HG03378 (cell line): ENCODE data around the gene TFB2M.

ENCODE experiments used
- ATAC-seq: cut with Tn5 transposase; IDR thresholded peaks from one replicate; pipeline ENCODE4 v1.9.1; 2021; ENCODE audit warnings: mild to moderate bottlenecking, moderate library complexity; ENCODE audit not compliant: unreplicated experiment

Gene TFB2M

DNA sequence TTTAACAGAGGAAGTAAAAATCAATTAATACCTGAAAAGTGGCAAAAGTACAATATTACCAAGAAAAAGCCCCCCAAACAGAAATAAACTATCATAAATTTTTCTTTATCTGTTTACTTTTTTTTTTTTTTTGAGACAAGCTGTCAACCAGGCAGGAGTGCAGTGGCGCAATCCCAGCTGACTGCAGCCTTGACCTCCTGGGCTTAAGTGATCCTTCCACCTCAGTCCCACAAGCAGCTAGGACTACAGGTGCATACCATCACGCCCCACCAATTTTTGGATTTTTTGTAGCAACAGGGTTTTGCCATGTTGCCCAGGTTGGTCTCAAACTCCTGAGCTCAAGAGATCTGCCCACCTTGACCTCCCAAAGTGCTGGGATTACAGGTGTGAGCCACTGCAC, 8.0 kb downstream of the TFB2M start:
- ATAC-seq = no peak

DNA sequence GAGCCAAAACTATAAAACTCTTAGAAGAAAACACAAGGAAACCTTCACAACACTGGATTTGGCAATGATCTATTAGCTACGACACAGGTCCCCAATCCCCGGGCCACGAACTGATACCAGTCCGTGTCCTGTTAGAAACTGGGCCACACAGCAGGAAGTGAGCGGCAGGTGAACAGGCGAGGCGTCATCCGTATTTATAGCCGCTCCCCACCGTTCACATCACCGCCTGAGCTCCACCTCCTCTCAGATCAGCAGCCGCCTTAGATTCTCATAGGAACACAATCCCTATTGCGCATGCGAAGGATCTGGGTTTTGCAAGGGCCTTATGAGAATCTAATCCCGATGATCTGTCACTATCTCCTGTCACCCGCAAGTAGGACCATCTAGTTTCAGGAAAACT, 11.9 kb downstream of the TFB2M start:
- ATAC-seq = no peak

DNA sequence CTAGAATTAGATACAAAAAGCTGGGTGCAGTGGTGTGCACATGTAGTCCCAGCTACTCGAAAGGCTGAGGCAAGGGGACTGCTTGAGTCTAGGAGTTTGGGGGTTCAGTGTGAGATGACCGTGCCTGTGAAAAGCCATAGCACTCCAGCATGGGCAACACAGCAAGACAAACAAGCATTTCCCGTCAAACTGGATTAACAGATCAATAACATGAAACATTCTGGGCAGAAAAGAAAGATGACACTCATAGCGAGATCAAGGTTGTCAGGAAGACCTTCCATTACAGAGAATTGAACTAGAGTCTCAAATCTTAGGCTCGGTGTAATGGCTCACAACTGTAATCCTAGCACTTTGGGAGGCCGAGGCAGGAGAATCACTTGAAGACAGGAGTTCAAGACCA, 14.0 kb downstream of the TFB2M start:
- no peak for ATAC-seq

DNA sequence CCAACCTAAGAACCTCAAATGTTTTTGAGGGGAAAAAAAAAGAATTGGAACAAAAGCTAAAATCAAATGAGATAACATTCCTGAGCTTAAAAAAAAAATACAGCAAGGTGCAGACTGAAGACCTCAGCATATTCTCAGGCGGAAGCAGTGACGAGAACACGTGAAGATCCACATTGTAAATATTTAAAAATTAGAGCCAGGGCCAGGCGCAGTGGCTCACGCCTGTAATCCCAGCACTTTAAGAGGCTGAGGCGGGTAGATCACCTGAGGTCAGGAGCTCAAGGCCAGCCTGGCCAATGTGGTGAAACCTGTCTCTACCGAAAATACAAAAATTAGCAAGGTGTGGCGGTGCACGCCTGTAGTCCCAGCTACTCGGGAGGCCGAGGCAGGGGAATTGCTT, 15.7 kb downstream of the TFB2M start:
- ATAC-seq = no peak

DNA sequence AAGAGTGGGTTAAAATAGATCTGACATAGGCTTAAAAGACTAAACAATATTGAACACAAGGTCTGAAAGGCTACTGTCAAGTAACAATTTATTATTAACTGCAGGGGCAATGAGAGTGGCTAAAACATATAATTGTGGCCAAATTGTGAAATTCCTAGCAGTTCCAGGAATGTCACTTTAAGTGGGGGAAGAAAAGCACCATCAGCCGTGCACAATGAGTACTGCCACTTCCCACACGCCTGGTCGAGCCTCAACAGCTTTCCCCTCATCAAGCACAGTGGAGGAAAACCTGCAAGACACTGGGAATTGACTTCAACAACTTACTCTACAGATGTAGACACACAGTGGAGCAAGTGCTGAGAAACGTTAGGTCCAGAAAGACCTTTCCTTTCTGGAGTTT, 16.4 kb downstream of the TFB2M start:
- ATAC-seq = no peak

DNA sequence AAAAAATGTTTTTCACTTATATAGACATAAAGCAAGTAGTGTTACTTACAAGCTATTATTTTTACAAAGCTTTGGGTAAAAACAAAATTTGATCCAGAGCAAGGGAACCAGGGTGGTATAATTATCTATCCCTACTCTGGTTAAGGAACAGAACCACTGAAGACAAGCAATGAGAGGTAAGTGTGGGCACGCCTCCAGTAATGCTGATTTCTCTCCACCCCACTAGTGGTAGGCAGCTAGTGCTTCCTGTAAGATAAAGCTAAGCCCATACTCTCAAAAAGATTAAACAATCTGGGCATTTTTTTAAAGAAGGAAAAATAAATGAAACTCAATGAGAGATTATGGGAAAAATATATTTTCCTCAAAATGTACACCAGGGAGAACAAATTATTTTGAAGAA, 22.1 kb downstream of the TFB2M start:
- ATAC-seq = no peak

DNA sequence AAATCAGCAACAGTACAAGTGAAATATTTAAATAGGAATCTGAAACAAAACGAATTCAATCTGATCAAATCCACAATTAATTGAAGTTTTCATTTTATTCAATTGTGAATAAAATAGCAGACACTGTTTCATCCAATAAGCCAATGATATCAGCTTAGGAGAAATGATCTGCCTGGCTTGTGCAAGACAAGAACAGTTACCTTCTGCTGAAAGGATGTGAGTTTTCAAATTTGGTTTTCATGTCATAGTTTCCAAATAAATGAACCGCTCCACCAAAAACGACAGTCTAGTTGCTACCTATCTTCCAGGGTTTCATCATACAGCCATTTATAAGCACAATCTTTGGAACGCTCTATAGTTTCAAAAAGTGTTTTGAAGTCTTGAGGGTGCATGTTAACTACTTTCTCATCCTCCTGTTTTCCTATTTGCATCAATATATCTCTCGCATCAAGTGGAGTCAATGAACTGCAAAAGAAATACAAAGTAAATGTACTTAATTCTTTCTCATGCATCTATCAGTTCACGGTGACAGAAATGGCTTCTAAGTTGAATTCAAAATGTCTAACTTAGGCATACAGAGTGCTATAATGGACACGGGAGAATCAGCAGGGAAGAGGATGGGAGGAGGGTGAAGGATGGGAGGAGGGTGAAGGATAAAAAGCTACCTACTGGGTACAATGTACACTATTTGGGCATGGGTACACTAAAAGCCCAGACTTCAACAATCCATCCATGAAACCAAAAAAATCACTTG, 25.1 kb downstream of the TFB2M start:
- ATAC-seq = no peak

DNA sequence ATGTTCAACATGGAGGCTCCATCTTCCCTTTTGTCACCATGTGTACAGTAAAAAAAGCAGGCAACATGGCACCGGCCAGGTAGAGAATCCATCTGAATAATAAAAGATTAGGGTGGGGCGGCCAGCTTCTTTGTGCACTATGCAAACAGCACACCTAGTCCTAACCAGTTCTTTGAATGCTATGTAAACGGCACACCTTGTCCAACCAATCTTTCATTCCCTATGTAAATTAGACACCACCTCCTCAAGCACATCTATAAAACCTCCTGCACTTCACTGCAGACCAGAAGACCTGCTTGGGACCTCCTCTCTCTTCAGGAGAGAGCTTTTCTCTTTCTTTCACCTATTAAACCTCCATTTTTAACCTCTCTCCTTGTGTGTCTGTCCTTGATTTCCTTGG, 28.2 kb downstream of the TFB2M start:
- no peak for ATAC-seq

DNA sequence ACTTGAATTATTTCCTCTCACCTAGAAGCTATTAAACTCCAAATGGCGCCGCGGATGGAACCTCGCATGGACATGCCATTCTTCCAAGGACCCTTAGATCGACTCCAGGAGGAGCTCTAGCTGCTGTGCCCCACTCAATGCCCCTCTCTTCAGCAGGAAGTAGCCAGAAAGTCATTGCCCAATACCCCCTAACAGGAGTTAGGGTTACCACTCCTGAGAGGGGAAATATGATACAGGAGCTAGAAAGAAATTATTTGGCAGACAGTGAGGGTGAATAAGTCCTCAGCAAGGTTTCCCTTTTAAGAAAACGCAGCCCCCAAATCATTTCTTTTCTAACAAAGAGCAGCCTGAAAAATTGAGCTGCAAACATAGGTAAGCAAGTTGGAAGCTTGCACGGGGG, 28.6 kb downstream of the TFB2M start:
- no peak for ATAC-seq

DNA sequence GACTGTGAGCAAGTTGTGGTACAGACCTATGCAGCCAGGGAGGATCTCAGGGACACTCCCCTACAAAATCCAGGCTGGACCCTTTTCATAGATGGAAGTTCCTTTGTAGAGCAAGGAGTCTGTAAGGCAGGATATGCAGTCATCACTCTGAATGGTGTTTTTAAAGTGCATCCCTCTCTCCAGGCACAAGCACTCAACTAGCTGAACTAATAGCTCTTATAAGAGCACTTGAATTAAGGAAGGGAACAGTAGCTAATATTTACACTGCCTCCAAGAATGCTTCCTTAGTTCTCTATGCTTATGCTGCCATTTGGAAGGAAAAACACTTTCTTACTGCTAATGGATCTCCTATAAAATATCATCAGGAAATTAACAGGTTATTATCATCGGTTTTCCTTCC, 31.9 kb downstream of the TFB2M start:
- no peak for ATAC-seq

DNA sequence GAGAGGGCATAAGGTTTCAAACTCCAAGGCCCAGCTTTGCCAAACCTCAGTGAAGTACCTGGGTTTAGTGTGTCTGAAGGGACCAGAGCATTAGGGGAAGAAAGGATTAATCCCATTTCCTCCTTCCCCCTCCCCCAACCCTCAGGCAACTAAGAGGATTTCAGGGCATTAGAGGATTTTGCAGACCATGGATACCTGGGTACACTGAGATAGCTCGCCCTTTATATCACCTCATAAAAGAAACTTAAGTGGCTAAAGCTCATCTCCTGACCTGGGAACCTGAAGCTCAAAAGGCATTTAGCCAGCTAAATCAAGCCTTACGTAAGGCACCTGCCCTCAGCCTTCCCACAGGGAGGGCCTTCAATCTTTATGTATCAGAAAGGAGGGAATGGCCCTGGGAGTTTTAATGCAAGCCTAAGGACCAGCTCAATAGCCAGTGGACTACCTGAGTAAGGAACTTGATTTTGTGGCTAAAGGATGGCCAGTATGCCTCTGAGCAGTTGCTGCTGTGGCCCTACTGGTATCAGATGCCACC, 32.6 kb downstream of the TFB2M start:
- no peak for ATAC-seq

DNA sequence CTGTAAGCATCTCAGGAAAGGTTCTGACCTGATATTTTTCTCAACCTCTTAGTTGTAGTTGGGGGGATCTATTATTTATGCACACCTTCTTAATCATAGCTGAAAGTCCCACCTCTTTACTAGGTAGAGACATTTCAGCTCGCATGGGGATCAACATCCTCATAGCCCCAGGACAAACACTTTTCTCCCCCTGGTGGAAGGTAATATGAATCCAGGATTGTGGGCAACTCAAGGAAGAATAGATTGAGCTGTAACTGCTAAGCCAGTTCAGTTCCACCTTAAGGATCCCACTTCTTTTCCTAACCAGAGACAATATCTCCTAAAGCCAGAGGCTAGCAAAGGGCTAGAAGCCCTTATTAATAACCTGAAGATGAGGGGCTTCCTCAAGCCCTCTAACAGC, 33.5 kb downstream of the TFB2M start:
- ATAC-seq = no peak

DNA sequence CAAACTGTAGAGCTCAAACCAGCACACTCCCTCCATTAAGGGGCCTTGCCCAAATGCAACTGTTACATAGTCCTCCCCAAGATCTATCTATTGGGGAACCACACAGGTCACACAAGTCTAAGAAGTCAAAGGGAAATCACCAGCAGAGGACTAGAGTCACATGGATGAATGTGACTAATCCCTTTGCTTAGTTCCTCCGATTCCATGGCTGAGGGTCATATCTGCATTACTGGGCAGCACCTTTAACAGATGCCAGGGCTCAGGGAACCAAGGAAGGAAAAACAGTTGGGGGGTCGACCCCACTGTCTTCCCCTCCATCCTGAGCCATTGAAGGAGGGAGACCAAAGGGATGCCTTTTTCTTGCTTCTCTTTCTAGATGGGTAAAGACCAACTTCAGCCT, 35.6 kb downstream of the TFB2M start:
- no peak for ATAC-seq

DNA sequence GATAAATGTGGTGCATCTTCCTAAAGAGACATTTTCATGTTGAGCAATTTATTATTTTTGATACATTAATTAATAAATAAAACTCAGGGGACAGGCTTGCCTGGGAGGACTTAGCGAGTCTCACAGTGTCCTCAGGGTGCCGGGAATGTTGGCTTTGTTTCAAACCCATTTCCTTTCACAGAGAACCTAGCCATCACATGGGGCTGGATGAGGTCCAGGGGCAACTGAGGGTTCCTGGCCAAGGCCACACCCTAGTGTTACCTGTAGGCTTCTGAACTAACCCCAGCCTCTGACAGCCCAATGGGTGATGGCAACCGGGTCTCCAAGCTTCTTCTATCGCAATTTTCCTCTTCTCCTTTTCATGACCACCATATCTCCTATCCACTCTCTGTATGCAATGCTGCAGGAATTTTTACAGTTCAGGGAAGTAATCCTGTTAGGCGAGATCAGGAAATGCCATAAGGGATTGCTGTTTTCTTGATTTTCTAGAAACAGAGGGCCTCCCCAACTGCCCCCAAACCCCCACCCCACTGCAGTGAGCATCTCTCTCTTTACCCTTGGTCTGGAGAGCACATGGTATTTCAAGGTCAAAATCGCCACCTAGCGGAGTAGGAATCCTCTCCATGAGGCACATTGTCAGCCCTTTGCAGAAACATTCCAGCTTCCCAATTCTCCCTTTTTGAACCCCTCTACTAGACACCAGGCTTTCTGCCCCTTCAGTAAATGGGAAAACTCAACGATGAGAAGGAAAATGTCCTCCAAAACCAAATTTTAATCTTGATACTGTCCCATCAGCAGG, 36.9 kb downstream of the TFB2M start:
- ATAC-seq = no peak

DNA sequence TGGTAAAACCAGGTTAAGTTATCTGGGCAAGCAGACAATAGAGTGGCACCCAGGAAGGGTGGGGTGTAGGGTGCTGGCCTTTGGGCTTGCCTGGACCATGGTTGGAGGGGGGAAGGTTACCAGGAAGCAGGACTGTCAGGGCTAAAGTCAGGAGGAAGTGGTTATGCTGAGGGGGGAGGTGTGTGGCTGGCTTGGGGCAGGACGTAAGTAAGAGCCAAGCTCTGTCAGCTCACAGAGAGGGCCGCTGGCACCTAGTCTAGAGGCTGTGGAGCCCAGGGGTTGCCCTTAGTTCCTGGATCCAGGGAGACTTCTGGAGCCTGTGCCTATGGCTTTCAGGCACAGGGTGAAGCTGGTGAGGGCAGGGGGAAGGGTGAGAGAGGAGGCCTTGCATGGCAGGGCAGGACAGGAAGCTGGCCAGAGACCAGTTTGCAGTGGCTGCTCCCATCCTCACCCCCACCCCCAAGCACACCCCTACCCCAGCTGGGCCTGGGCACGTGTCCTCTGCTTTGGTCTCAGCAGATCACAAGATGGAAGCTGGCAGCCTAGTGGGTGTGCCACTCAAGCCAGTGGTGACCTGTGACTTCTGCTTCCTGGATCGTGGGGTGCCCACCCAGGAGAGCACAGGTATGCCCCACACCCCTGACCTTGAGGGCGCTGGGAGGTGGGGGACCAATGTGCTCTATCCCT, 38.5 kb downstream of the TFB2M start:
- peak; percentile 71 for ATAC-seq

DNA sequence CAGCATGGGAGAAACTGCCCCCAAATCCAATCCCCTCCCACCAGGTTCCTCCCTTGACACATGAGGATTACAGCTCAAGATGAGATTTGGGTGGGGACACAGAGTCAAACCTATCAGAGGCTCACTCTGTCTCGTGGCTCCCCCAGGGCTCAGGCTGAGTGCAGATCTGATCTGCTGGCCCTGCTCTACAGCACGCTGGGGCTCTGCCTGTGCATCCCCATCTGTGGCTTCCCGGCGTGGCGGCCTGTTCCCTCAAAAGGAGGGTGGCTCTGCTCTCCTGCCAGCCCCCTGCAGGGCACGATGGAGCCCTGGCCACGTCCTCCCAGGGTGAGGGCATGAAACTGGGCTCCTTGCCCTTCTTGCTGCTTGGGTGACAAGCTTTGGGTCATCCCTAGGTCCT, 39.1 kb downstream of the TFB2M start:
- no peak for ATAC-seq

DNA sequence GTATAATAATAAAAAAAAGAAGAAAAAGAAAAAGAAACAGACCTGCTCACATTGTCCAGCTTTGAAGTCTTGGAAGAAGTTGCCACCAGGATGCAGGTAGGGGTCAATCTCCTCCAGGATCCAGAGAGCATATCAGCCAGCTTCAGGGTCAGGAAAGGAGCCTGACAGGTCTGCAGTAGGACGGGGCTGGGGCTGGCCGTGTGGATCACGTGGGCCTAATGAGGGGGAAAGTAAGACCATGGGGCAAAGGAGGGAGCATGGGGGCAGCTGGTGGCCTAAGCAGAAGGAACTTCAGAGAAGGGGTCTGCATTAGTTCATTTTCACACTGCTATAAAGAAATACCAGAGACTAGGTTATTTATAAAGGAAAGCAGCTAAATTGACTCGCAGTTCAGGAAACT, 39.7 kb downstream of the TFB2M start:
- no peak for ATAC-seq

DNA sequence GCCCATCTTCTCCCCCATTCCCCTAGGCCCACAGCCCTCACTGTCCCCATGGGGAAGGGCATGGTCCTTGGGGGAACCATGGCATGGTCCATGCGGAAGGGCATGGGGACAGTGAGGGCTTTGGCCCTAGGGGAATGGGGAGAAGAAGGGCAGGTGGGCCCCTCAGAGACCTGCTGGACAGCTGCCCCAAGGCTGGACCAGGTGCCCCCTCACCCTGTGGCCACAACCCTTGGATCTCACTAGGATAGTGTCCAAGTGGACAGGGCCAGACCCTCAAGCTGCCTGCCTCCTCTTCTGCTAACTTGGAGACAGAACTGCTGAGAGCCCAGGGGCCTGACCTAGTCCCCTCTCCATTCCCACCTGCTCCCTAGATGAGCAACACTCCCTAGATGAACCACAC, 46.5 kb downstream of the TFB2M start:
- ATAC-seq = no peak

DNA sequence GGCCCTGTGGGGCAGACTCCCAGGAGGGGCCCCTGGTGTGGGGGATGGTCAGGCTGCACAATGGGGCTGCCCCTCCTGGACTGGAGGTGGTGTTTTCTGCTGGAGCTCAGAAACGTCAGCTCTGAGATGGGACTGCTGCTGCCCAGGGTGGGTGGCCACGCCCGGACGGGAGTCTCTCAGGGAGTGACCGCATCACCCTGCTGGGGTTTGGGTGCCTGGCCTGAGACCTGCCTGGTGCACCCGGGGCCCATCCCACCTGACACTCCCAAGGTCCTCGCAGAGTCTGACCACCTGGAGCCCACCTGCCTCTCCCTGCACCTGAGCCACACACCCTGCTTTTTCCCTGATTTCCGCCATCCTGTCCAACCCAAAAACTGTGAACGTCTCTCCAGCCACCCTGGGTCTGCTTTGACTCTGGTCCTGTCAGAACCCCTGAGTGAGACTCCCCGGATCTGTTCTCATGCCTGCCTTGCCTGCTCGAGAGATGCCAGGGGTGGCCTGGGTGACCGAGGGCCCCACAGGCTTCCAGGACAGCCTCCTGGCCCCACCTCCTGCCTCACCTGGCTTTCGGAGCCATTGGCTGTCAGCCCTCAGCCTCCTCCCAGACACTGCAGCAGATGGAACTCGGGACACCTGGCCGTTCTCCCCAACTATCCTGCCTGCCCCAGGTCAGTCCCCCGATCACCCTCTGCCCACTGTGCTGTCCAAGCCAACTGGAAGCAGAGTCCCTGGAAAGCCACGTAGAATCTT, 47.4 kb downstream of the TFB2M start:
- ATAC-seq = no peak

DNA sequence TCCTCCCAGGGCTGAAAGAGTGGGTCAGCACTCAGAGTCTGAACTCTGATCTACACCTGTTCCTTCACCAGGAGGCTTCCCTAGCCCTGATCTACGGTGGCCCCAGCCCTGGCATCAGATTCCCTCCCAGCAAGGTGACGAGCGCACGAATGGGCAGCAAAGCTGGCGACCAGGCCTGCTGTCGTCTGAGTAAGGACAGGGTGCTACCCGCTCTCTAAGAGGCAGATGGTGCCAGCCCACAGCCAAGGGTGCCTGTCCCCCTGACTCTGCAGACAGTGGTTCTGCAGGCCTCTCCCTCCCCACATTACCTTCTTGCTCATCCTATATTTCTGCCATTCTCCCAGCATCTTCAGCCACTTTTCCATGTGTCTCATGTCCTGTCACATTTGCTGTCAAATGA, 48.7 kb downstream of the TFB2M start:
- no peak for ATAC-seq

DNA sequence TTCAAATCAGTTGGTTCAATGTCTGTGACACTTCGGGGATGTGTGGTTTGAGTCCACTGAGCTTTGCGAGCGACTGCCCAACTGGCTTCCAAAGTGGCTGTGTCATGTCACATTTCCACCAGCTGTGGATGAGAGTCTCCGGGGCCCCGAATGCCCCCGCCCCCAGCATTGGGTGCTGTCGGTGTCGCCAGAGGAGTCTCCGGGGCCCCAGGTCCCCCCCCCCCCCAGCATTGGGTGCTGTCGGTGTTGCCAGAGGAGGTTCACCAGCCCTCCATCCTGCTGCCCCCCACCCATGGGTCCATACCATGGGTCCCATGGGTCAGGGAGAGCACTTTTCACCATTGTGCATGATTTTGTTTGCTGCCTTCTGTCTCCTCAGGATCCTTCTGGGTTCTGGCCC, 49.9 kb downstream of the TFB2M start:
- ATAC-seq = no peak
